HCT116 (cell line): ENCODE measurements around the gene CACNG8. TPM values are rescaled to one million over a fixed set of nuclear protein-coding genes. Genes with fewer than 3 reads are reported as not detected.

Source experiments
- ATAC-seq: fragments of 200-7000 bp; cut with Tn5 transposase; 2 replicates; pipeline ENCODE4 v1.9.1; 2020; ENCODE audit warnings: mild to moderate bottlenecking, moderate library complexity
- BruUV-seq: library from RNA; stranded (reverse); fragments of 400-500 nt; replicated peaks from 2 replicates; lab custom pipeline; 2021; lab: Mats Ljungman, UMichigan
- CTCF ChIA-PET: fragments of 300-600 bp; sonication (Branson Sonifier 250); formaldehyde crosslinking; loops from one replicate; lab custom pipeline; 2021; ENCODE audit warnings: antibody characterized with exemption; lab: Charles Lee
- POLR2A ChIA-PET: fragments of 300-600, 350-600 bp; sonication (Branson Sonifier 250); formaldehyde crosslinking; loops from one replicate; lab custom pipeline; 2021; ENCODE audit warnings: antibody characterized with exemption; lab: Charles Lee
- RAD21 ChIA-PET, 2 experiments: fragments of 300-600 bp; sonication (Branson Sonifier 250); formaldehyde crosslinking; loops; one replicate each; lab custom pipeline; 2023; ENCODE audit warnings: low total read pairs in 2 of 2; ENCODE audit not compliant: uncharacterized antibody in 2 of 2, unreplicated experiment in 2 of 2, low non-redundant PET in 1 of 2; lab: Charles Lee
- DNase-seq: peaks from one replicate; pipeline ENCODE4 v3.0.0-alpha.2; 2010; ENCODE audit warnings: low read depth, low spot score
- H2AFZ ChIP-seq: fragments of 200-600 bp; shearing (Covaris generic), sonication (generic); 2 replicates; pipeline ENCODE4 v1.6.1; 2017; ENCODE audit warnings: low read depth, mixed run types, mixed read lengths, antibody characterized with exemption, low read length; ENCODE audit not compliant: poor library complexity, severe bottlenecking
- H3K27ac ChIP-seq: 2 replicates; pipeline ENCODE4 v1.5.1; 2012; ENCODE audit warnings: low read depth, low read length
- H3K27me3 ChIP-seq: fragments of 200-600 bp; sonication (generic); 2 replicates; pipeline ENCODE4 v1.6.1; 2016; ENCODE audit warnings: mixed run types, low read length, mixed read lengths; ENCODE audit not compliant: insufficient read depth
- H3K36me3 ChIP-seq, 2 experiments: fragments of 200-500 bp in 1 of 2; fragments of 200-600 bp in 1 of 2; sonication (Bioruptor generic) in 1 of 2; sonication (generic) in 1 of 2; 2 replicates each; pipeline versions ENCODE4 v1.5.1 to v1.6.1; 2014 to 2016; ENCODE audit warnings: low read length in 2 of 2, inconsistent platforms in 1 of 2, mixed read lengths in 1 of 2, mixed run types in 1 of 2; ENCODE audit not compliant: insufficient read depth in 2 of 2, control insufficient read depth in 1 of 2
- H3K4me1 ChIP-seq, 2 experiments: fragments of 200-600 bp in 1 of 2; sonication (generic) in 1 of 2; 2 replicates each; pipeline versions ENCODE4 v1.5.1 to v1.6.1; 2012 to 2017; ENCODE audit warnings: low read length in 2 of 2, inconsistent platforms in 1 of 2, mild to moderate bottlenecking in 1 of 2, mixed read lengths in 1 of 2, mixed run types in 1 of 2, moderate library complexity in 1 of 2; ENCODE audit not compliant: insufficient read depth in 2 of 2, control insufficient read depth in 1 of 2
- H3K4me2 ChIP-seq: fragments of 200-600 bp; sonication (generic); 2 replicates; pipeline ENCODE4 v1.6.1; 2017; ENCODE audit warnings: mixed run types, low read length, mixed read lengths
- H3K4me3 ChIP-seq, 2 experiments: fragments of 200-600 bp in 1 of 2; sonication (generic) in 1 of 2; replicated peaks in 1 of 2; 2 replicates each; pipeline ENCODE4 v1.5.1; 2011 to 2016; ENCODE audit warnings: low read length in 2 of 2, control low read depth in 1 of 2, low read depth in 1 of 2, mild to moderate bottlenecking in 1 of 2, mixed read lengths in 1 of 2, mixed run types in 1 of 2
- H3K79me2 ChIP-seq: fragments of 200-600 bp; sonication (generic); 2 replicates; pipeline ENCODE4 v1.6.1; 2017; ENCODE audit warnings: mild to moderate bottlenecking, mixed run types, low read length, moderate library complexity, mixed read lengths; ENCODE audit not compliant: insufficient read depth
- H3K9ac ChIP-seq: fragments of 200-600 bp; sonication (generic); 2 replicates; pipeline ENCODE4 v1.6.1; 2016; ENCODE audit warnings: low read length, mixed read lengths
- H3K9me2 ChIP-seq: fragments of 200-600 bp; sonication (generic), shearing (Covaris generic); 2 replicates; pipeline ENCODE4 v1.6.1; 2017; ENCODE audit warnings: mixed run types, mild to moderate bottlenecking, moderate library complexity; ENCODE audit not compliant: insufficient read depth
- H3K9me3 ChIP-seq, 2 experiments: fragments of 200-500 bp in 1 of 2; fragments of 200-600 bp in 1 of 2; sonication (Bioruptor generic) in 1 of 2; sonication (generic) in 1 of 2; 2 replicates each; pipeline ENCODE4 v1.6.1; 2014 to 2017; ENCODE audit warnings: low read length in 2 of 2, mixed read lengths in 2 of 2, inconsistent platforms in 1 of 2, low read depth in 1 of 2, mild to moderate bottlenecking in 1 of 2, mixed run types in 1 of 2, moderate library complexity in 1 of 2; ENCODE audit not compliant: control insufficient read depth in 1 of 2, insufficient read depth in 1 of 2
- H4K20me1 ChIP-seq: fragments of 200-600 bp; sonication (generic), shearing (Covaris generic); 2 replicates; pipeline ENCODE4 v1.6.1; 2017; ENCODE audit warnings: mixed run types, mild to moderate bottlenecking, moderate library complexity; ENCODE audit not compliant: insufficient read depth
- CEBPB ChIP-seq: IDR thresholded peaks from 2 replicates; pipeline ENCODE4 v1.6.1; 2012; ENCODE audit warnings: low read depth
- EGR1 ChIP-seq: IDR thresholded peaks from 2 replicates; pipeline ENCODE4 v1.6.1; 2012; ENCODE audit warnings: low read depth
- EZH2 ChIP-seq: fragments of 200-600 bp; sonication (generic); IDR thresholded peaks from 2 replicates; pipeline ENCODE4 v1.6.1; 2017; ENCODE audit warnings: antibody characterized with exemption, mixed run types
- EZH2phosphoT487 ChIP-seq: fragments of 200-600 bp; IDR thresholded peaks from 2 replicates; pipeline ENCODE4 v1.6.1; 2018; ENCODE audit warnings: antibody characterized with exemption, borderline replicate concordance
- FOSL1 ChIP-seq: IDR thresholded peaks from 2 replicates; pipeline ENCODE4 v1.6.1; 2012; ENCODE audit warnings: low read depth
- JUND ChIP-seq: IDR thresholded peaks from 2 replicates; pipeline ENCODE4 v1.6.1; 2012
- POLR2A ChIP-seq: IDR thresholded peaks from 2 replicates; pipeline ENCODE4 v1.7.0; 2011; ENCODE audit warnings: borderline replicate concordance; ENCODE audit not compliant: insufficient read depth, insufficient read length; ENCODE audit errors: extremely low read depth
- POLR2AphosphoS5 ChIP-seq: IDR thresholded peaks from 2 replicates; pipeline ENCODE4 v1.6.1; 2011; ENCODE audit warnings: mild to moderate bottlenecking, low read depth, low read length, moderate library complexity
- RAD21 ChIP-seq: IDR thresholded peaks from 2 replicates; pipeline ENCODE4 v1.6.1; 2012; ENCODE audit warnings: low read depth, mild to moderate bottlenecking
- SIN3A ChIP-seq: IDR thresholded peaks from 2 replicates; pipeline ENCODE4 v1.6.1; 2012; ENCODE audit warnings: low read depth
- SP1 ChIP-seq: IDR thresholded peaks from 2 replicates; pipeline ENCODE4 v1.6.1; 2012; ENCODE audit warnings: low read depth
- SRF ChIP-seq: IDR thresholded peaks from 2 replicates; pipeline ENCODE4 v1.6.1; 2012; ENCODE audit warnings: low read depth
- TCF7L2 ChIP-seq: IDR thresholded peaks from 2 replicates; pipeline ENCODE4 v1.7.0; 2011; ENCODE audit warnings: borderline replicate concordance, inconsistent platforms; ENCODE audit not compliant: insufficient read depth, insufficient read length; ENCODE audit errors: extremely low read depth
- YY1 ChIP-seq: IDR thresholded peaks from 2 replicates; pipeline ENCODE4 v1.6.1; 2011; ENCODE audit warnings: low read length, low read depth, moderate library complexity, mild to moderate bottlenecking; ENCODE audit not compliant: insufficient replicate concordance; ENCODE audit errors: extremely low read depth
- ZNF274 ChIP-seq: fragments of 200-500 bp; sonication (Bioruptor generic); IDR thresholded peaks from 2 replicates; pipeline ENCODE4 v1.6.1; 2014; ENCODE audit warnings: mild to moderate bottlenecking, low read depth, low read length, inconsistent platforms
- intact Hi-C: fragments of 100-400 bp; cut with micrococcal nuclease; formaldehyde crosslinking; loops from 2 replicates; pipeline ENCODE4 v1.10.0; 2022
- total RNA-seq: library from RNA; stranded (reverse); gene quantifications from one replicate; pipeline ENCODE4 v1.2.1, GENCODE V29; 2021; ENCODE audit not compliant: unreplicated experiment
- TF ChIP-seq, protein P1 (sequence below), 3 experiments: fragments of 200-600 bp in 1 of 3; sonication (generic) in 1 of 3; IDR thresholded peaks in 2 of 3; conservative IDR thresholded peaks in 1 of 3; 2 replicates each; pipeline ENCODE4 v1.5.1; 2012 to 2017; ENCODE audit warnings: low read depth in 2 of 3, low read length in 2 of 3, antibody characterized with exemption in 1 of 3, borderline replicate concordance in 1 of 3, control low read depth in 1 of 3, mild to moderate bottlenecking in 1 of 3, mixed read lengths in 1 of 3, mixed run types in 1 of 3, moderate library complexity in 1 of 3; ENCODE audit not compliant: insufficient read depth in 1 of 3
- TF ChIP-seq, protein P2 (sequence below): IDR thresholded peaks from 2 replicates; pipeline ENCODE4 v1.6.1; 2011; ENCODE audit warnings: mild to moderate bottlenecking, low read length, moderate library complexity; ENCODE audit not compliant: insufficient replicate concordance; ENCODE audit errors: extremely low read depth
- TF ChIP-seq, protein P3 (sequence below): IDR thresholded peaks from 2 replicates; pipeline ENCODE4 v1.6.1; 2012
- TF ChIP-seq, protein P4 (sequence below): IDR thresholded peaks from 2 replicates; pipeline ENCODE4 v1.6.1; 2012

The CACNG8 gene
- total RNA-seq, 1 experiment from 2014 or later = 0.93 TPM

DNA sequence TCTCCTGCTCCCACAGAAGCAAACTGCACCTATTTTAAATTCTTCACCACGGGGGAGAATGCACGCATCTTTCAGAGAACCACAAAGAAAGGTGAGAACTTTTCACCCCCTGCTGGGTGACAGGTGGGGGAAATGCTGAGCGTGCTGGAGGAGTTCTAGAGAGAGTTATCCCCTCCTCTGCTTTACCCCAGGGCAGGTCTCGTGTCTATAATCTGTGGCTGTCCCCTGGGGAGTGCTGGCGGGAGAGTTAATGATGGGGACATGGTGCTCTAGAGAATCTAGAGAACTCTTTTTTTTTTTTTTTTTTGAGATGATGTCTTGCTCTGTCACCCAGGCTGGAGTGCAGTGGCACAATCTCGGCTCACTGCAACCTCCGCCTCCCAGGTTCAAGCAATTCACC is 35.5 kb downstream of the CACNG8 start:
- Histone ChIP-seq H3K27me3 (no peaks in the 10 kb centered on the region), H3K79me2 (no peaks in the 10 kb centered on the region), H3K9me2 (no peaks in the 10 kb centered on the region), H4K20me1 (no peaks in the 10 kb centered on the region), H3K9me3 (no peaks in the 10 kb centered on the region), H3K4me3 (no peak overlapping the region), H3K27ac (no peak overlapping the region), H2AFZ (no peak overlapping the region), H3K4me1 (peaks cover 2 to 10% of the 10 kb centered on the region in 2 experiments; a peak in 2 of 4 replicates), H3K36me3 (no peaks in the 10 kb centered on the region), H3K4me2 (no peak overlapping the region), H3K9ac (no peak overlapping the region)
- no TSS peak for BruUV-seq
- ChIA-PET CTCF (no interaction called here), POLR2A (no interaction called here), RAD21 (no interaction called here)
- intact Hi-C loops = no loop called here
- TF ChIP-seq, protein P1, sequence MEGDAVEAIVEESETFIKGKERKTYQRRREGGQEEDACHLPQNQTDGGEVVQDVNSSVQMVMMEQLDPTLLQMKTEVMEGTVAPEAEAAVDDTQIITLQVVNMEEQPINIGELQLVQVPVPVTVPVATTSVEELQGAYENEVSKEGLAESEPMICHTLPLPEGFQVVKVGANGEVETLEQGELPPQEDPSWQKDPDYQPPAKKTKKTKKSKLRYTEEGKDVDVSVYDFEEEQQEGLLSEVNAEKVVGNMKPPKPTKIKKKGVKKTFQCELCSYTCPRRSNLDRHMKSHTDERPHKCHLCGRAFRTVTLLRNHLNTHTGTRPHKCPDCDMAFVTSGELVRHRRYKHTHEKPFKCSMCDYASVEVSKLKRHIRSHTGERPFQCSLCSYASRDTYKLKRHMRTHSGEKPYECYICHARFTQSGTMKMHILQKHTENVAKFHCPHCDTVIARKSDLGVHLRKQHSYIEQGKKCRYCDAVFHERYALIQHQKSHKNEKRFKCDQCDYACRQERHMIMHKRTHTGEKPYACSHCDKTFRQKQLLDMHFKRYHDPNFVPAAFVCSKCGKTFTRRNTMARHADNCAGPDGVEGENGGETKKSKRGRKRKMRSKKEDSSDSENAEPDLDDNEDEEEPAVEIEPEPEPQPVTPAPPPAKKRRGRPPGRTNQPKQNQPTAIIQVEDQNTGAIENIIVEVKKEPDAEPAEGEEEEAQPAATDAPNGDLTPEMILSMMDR (IDR thresholded peaks at IDR 0.05 in 2 of 3, conservative IDR thresholded peaks at IDR 0.05 in 1 of 3; ENCODE audit: borderline replicate concordance in 1 of 3, insufficient read depth in 1 of 3, low read depth in 2 of 3, low read length in 2 of 3) = no peak
- TF ChIP-seq, protein P2, sequence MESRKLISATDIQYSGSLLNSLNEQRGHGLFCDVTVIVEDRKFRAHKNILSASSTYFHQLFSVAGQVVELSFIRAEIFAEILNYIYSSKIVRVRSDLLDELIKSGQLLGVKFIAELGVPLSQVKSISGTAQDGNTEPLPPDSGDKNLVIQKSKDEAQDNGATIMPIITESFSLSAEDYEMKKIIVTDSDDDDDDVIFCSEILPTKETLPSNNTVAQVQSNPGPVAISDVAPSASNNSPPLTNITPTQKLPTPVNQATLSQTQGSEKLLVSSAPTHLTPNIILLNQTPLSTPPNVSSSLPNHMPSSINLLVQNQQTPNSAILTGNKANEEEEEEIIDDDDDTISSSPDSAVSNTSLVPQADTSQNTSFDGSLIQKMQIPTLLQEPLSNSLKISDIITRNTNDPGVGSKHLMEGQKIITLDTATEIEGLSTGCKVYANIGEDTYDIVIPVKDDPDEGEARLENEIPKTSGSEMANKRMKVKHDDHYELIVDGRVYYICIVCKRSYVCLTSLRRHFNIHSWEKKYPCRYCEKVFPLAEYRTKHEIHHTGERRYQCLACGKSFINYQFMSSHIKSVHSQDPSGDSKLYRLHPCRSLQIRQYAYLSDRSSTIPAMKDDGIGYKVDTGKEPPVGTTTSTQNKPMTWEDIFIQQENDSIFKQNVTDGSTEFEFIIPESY = no peak
- TF ChIP-seq EZH2phosphoT487 = no peak
- TF ChIP-seq POLR2A = no peak
- TF ChIP-seq POLR2AphosphoS5 = no peak
- no peak for TF ChIP-seq YY1
- no peak for TF ChIP-seq SRF
- no peak for TF ChIP-seq FOSL1
- TF ChIP-seq RAD21 = no peak
- no peak for TF ChIP-seq EZH2
- TF ChIP-seq, protein P3, sequence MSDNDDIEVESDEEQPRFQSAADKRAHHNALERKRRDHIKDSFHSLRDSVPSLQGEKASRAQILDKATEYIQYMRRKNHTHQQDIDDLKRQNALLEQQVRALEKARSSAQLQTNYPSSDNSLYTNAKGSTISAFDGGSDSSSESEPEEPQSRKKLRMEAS = no peak
- no peak for TF ChIP-seq SIN3A
- no peak for TF ChIP-seq TCF7L2
- TF ChIP-seq EGR1 = no peak
- TF ChIP-seq, protein P4, sequence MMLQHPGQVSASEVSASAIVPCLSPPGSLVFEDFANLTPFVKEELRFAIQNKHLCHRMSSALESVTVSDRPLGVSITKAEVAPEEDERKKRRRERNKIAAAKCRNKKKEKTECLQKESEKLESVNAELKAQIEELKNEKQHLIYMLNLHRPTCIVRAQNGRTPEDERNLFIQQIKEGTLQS = no peak
- TF ChIP-seq ZNF274 = no peak
- TF ChIP-seq JUND = no peak
- no peak for TF ChIP-seq CEBPB
- no peak for TF ChIP-seq SP1
- DNase-seq (no peak), ATAC-seq (no peak)
